PC-9 (cell line): Measurements from ENCODE around the gene TAF13. TPM values are rescaled to one million over a fixed set of nuclear protein-coding genes. Genes with fewer than 3 reads are reported as not detected.

ENCODE experiments used
- BruUV-seq: library from RNA; stranded (reverse); fragments of 400-500 nt; replicated peaks from 2 replicates; lab custom pipeline; 2021; lab: Mats Ljungman, UMichigan
- CTCF ChIA-PET: fragments of 300-600 bp; sonication (Branson Sonifier 250); formaldehyde crosslinking; loops from one replicate; lab custom pipeline; 2022; ENCODE audit warnings: antibody characterized with exemption; lab: Charles Lee
- POLR2A ChIA-PET: fragments of 300-600 bp; sonication (Branson Sonifier 250); formaldehyde crosslinking; loops from one replicate; lab custom pipeline; 2022; ENCODE audit warnings: antibody characterized with exemption; ENCODE audit not compliant: unreplicated experiment; lab: Charles Lee
- DNase-seq, 2 experiments: peaks; one replicate each; pipeline versions ENCODE4 v3.0.0 to v3.0.0-alpha.2; 2015 to 2022; ENCODE audit warnings: mixed read lengths in 1 of 2
- H2AFZ ChIP-seq: fragments of 200-600 bp; sonication (generic); 2 replicates; pipeline ENCODE4 v1.8.1; 2017; ENCODE audit warnings: antibody characterized with exemption
- H3F3A ChIP-seq: fragments of 200-600 bp; sonication (generic); 2 replicates; pipeline ENCODE4 v1.8.1; 2017; ENCODE audit warnings: antibody characterized with exemption, mild to moderate bottlenecking, low read depth; ENCODE audit not compliant: insufficient read depth
- H3K27ac ChIP-seq: fragments of 200-600 bp; sonication (generic); 2 replicates; pipeline ENCODE4 v1.6.1; 2016; ENCODE audit warnings: mixed run types
- H3K27me3 ChIP-seq: fragments of 200-600 bp; sonication (generic); 2 replicates; pipeline ENCODE4 v1.6.1; 2016; ENCODE audit warnings: low read depth, mixed run types; ENCODE audit not compliant: insufficient read depth
- H3K36me3 ChIP-seq: fragments of 200-600 bp; sonication (generic); 2 replicates; pipeline ENCODE4 v1.6.1; 2016; ENCODE audit warnings: low read depth, mixed run types
- H3K4me1 ChIP-seq: fragments of 200-600 bp; sonication (generic); replicated peaks from 2 replicates; pipeline ENCODE4 v1.6.1; 2016; ENCODE audit warnings: mixed run types; ENCODE audit not compliant: insufficient read depth
- H3K4me2 ChIP-seq: fragments of 200-600 bp; sonication (generic); 2 replicates; pipeline ENCODE4 v1.6.1; 2017; ENCODE audit warnings: mixed run types
- H3K4me3 ChIP-seq: fragments of 200-600 bp; sonication (generic); 2 replicates; pipeline ENCODE4 v1.6.1; 2016; ENCODE audit warnings: mixed run types
- H3K79me2 ChIP-seq: fragments of 200-600 bp; sonication (generic); 2 replicates; pipeline ENCODE4 v1.6.1; 2017; ENCODE audit warnings: low read depth, mixed run types
- H3K9me2 ChIP-seq: fragments of 200-600 bp; sonication (generic); 2 replicates; pipeline ENCODE4 v1.8.1; 2017; ENCODE audit warnings: mild to moderate bottlenecking; ENCODE audit not compliant: insufficient read depth
- H3K9me3 ChIP-seq: fragments of 200-600 bp; sonication (generic); 2 replicates; pipeline ENCODE4 v1.8.1; 2016; ENCODE audit warnings: low read depth; ENCODE audit not compliant: insufficient read depth
- H4K20me1 ChIP-seq: fragments of 200-600 bp; sonication (generic); 2 replicates; pipeline ENCODE4 v1.8.1; 2017; ENCODE audit not compliant: insufficient read depth
- EZH2 ChIP-seq: fragments of 200-600 bp; sonication (generic); IDR thresholded peaks from 2 replicates; pipeline ENCODE4 v1.8.0; 2017; ENCODE audit warnings: antibody characterized with exemption, low read depth
- intact Hi-C: fragments of 100-400 bp; cut with micrococcal nuclease; formaldehyde crosslinking; loops from one replicate; pipeline ENCODE4 v1.10.0; 2022; ENCODE audit not compliant: unreplicated experiment
- total RNA-seq: library from RNA; stranded (reverse); gene quantifications from 2 replicates; pipeline ENCODE4 v1.2.3, GENCODE V29; 2021
- TF ChIP-seq, protein P1 (sequence below): fragments of 200-600 bp; sonication (generic); conservative IDR thresholded peaks from 2 replicates; pipeline ENCODE4 v1.6.1; 2017; ENCODE audit warnings: mixed run types, antibody characterized with exemption, mild to moderate bottlenecking, moderate library complexity

The TAF13 gene
- total RNA-seq, 1 experiment from 2014 or later: 30.1 TPM

DNA sequence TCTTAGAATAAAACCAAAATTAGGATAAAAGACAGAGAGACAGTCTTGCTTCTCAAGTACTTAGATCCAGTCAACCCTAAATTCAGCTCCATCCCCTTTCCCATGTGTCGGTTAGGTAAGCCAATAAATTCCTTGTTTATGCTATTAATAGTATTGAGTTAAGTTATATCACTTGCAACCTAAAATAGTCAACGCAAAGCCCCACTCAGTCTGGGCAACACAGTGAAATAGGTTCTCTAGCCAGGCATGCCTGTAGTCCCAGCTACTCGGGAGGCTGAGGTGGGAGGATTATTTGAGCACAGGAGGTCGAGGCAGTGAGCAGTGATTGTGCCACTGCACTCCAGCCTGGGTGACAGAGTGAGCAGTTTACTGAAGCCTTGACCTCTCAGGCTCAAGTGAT, 14.6 kb downstream of the TAF13 start:
- Histone ChIP-seq H3K79me2 (no peaks in the 10 kb centered on the region), H3K4me1 (no peaks in the 10 kb centered on the region), H3K27ac (no peak overlapping the region), H3K36me3 (peaks cover 13% of the 10 kb centered on the region; the same call in 1 of the 2 replicates), H3K9me3 (no peaks in the 10 kb centered on the region), H3K4me3 (no peak overlapping the region), H3K4me2 (no peak overlapping the region), H3K27me3 (no peaks in the 10 kb centered on the region), H3K9me2 (no peaks in the 10 kb centered on the region), H4K20me1 (no peaks in the 10 kb centered on the region), H2AFZ (no peak overlapping the region), H3F3A (peaks cover 11% of the 10 kb centered on the region; the same call in 1 of the 2 replicates)
- intact Hi-C loops: no loop called here
- BruUV-seq: no TSS peak
- POLR2A ChIA-PET: no interaction called here
- DNase-seq: no peak
- CTCF ChIA-PET: no interaction called here
- TF ChIP-seq EZH2: no peak
- TF ChIP-seq, protein P1, sequence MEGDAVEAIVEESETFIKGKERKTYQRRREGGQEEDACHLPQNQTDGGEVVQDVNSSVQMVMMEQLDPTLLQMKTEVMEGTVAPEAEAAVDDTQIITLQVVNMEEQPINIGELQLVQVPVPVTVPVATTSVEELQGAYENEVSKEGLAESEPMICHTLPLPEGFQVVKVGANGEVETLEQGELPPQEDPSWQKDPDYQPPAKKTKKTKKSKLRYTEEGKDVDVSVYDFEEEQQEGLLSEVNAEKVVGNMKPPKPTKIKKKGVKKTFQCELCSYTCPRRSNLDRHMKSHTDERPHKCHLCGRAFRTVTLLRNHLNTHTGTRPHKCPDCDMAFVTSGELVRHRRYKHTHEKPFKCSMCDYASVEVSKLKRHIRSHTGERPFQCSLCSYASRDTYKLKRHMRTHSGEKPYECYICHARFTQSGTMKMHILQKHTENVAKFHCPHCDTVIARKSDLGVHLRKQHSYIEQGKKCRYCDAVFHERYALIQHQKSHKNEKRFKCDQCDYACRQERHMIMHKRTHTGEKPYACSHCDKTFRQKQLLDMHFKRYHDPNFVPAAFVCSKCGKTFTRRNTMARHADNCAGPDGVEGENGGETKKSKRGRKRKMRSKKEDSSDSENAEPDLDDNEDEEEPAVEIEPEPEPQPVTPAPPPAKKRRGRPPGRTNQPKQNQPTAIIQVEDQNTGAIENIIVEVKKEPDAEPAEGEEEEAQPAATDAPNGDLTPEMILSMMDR: no peak

DNA sequence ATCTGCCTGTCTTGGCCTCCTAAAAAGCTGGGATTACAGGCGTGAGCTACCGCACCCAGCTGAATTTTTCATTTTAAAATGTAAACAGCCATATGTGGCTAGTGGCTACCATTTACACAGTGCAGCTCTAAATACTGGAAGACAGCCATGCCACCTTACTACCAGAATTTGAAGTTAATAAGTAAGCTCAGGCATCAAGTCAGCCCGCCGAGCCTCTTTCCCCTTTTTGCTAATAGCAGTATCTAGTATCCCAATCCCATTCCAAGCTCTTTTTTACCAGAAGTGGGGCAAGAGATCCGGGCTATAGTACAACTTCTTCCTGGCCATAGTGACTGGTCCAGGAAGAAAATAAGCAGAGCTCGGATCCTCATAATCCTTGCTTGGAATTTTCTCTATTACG, 15.1 kb downstream of the TAF13 start:
- no peaks in the 10 kb centered on the region for H3K4me1 ChIP-seq
- H3K9me2 ChIP-seq: no peaks in the 10 kb centered on the region
- H3K79me2 ChIP-seq: no peaks in the 10 kb centered on the region
- peaks cover 13% of the 10 kb centered on the region; the same call in 1 of the 2 replicates for H3K36me3 ChIP-seq
- no TSS peak for BruUV-seq
- no peaks in the 10 kb centered on the region for H3K27me3 ChIP-seq
- no peak overlapping the region for H3K27ac ChIP-seq
- ChIA-PET POLR2A (no interaction called here), CTCF (no interaction called here)
- peaks cover 10% of the 10 kb centered on the region; the same call in 1 of the 2 replicates for H3F3A ChIP-seq
- no peak for DNase-seq
- no peak overlapping the region for H2AFZ ChIP-seq
- intact Hi-C loops: no loop called here
- H3K4me3 ChIP-seq: no peak overlapping the region
- no peak for TF ChIP-seq EZH2
- TF ChIP-seq, protein P1: no peak
- no peak overlapping the region for H3K4me2 ChIP-seq
- H3K9me3 ChIP-seq: no peaks in the 10 kb centered on the region
- H4K20me1 ChIP-seq: no peaks in the 10 kb centered on the region

- Histone ChIP-seq H3F3A (peaks cover 5% of the 10 kb centered on the region; the same call in 1 of the 2 replicates), H3K4me2 (no peak overlapping the region), H3K4me1 (no peaks in the 10 kb centered on the region), H3K4me3 (no peak overlapping the region), H3K27ac (no peak overlapping the region), H2AFZ (no peak overlapping the region), H3K27me3 (no peaks in the 10 kb centered on the region), H3K9me3 (no peaks in the 10 kb centered on the region), H3K79me2 (no peaks in the 10 kb centered on the region), H4K20me1 (no peaks in the 10 kb centered on the region), H3K9me2 (no peaks in the 10 kb centered on the region), H3K36me3 (no peaks in the 10 kb centered on the region)
- no TSS peak for BruUV-seq
- intact Hi-C loops: no loop called here
- no peak for TF ChIP-seq EZH2
- TF ChIP-seq, protein P1: no peak
- POLR2A ChIA-PET: no interaction called here
- CTCF ChIA-PET: no interaction called here
- DNase-seq: no peak
Observed at GRCh38 chr1:109059026-109059425, 16.8 kb downstream of the TAF13 start.
